ENCODE results near the gene REXO4.

DNA sequence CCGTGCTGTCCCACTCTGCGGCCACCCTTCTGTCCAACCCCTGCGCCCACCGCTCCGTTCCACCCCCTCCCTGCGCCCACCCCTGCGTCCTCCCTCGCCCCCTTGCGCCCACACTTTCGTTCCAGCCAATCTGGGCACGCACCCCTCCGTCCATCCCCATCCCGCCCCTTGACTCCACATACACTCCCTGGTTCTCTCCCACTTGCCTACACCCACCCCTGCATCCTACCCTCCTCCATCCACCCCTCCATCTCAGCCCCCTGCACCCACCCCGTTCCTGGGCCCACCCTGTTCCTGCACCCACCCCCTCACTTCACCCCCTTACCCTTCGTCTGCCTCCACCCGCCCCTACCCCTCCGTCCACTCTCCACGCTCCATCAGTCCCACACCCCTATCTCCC is 11.4 kb upstream of the REXO4 start:
- TF ChIP-seq, protein P1, sequence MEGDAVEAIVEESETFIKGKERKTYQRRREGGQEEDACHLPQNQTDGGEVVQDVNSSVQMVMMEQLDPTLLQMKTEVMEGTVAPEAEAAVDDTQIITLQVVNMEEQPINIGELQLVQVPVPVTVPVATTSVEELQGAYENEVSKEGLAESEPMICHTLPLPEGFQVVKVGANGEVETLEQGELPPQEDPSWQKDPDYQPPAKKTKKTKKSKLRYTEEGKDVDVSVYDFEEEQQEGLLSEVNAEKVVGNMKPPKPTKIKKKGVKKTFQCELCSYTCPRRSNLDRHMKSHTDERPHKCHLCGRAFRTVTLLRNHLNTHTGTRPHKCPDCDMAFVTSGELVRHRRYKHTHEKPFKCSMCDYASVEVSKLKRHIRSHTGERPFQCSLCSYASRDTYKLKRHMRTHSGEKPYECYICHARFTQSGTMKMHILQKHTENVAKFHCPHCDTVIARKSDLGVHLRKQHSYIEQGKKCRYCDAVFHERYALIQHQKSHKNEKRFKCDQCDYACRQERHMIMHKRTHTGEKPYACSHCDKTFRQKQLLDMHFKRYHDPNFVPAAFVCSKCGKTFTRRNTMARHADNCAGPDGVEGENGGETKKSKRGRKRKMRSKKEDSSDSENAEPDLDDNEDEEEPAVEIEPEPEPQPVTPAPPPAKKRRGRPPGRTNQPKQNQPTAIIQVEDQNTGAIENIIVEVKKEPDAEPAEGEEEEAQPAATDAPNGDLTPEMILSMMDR (IDR thresholded peaks at IDR 0.05): no peak
- TF ChIP-seq POLR2A (IDR thresholded peaks at IDR 0.05): no peak

Measured in adrenal gland (tissue), 5 donors.